GM18907 (cell line): ENCODE results near the gene PDE1A.
"Not testable (repeated sequence)": the region's sequence is repeated elsewhere in the genome, so short reads cannot be mapped to it uniquely, and the experiment has no call there.

Experiments used
- ATAC-seq: cut with Tn5 transposase; IDR thresholded peaks from one replicate; pipeline ENCODE4 v1.9.1; 2021; ENCODE audit warnings: mild to moderate bottlenecking, moderate library complexity; ENCODE audit not compliant: unreplicated experiment

PDE1A gene

GRCh38 chr2:182410120-182410519 is 16.7 kb downstream of the PDE1A start:
- no peak for ATAC-seq

GRCh38 chr2:182406221-182406620 is 20.6 kb downstream of the PDE1A start:
- no peak for ATAC-seq

GRCh38 chr2:182404975-182405561 is 21.8 kb downstream of the PDE1A start:
- ATAC-seq = no peak

- no peak for ATAC-seq
These were observed 22.7 kb downstream of the PDE1A start for GRCh38 chr2:182404092-182404491.

DNA sequence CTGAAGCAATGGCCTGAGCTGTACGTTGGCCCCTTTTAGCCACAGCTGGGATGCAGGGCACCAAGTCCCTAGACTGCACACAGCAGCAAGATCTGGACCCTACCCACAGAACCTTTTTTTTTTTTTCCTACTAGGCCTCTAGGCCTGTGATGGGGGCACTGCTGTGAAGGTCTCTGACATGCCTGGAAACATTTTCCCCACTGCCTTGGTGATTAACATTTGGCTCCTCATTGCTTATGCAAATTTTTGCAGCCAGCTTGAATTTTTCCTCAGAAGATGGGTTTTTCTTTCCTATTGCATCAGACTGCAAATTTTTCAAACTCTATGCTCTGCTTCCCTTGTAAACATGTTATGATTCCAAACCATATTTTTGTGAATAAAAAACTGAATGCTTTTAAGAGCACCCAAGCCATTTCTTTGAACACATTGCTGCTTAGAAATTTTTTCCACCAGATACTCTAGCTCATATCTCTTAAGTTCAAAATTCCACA is 33.5 kb downstream of the PDE1A start:
- no peak for ATAC-seq

DNA sequence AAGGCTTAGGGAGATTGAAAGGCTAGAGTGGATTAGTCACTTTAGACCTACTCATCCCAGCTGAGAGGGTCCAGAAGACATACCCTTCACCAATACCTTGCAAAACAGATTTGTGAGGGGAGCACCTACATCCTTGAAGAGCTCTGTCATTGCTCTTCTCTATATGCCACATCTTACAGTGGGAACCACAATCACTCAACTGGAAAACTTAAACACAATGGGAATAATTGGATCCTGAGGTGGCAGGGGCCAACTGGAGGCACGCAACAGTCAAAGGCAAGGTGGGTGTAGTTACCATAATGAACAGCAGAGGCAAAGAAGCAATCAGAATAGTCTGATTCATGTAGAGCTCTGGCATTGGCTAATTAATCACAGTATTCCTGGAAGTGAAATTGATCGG is 35.4 kb downstream of the PDE1A start:
- no peak for ATAC-seq

DNA sequence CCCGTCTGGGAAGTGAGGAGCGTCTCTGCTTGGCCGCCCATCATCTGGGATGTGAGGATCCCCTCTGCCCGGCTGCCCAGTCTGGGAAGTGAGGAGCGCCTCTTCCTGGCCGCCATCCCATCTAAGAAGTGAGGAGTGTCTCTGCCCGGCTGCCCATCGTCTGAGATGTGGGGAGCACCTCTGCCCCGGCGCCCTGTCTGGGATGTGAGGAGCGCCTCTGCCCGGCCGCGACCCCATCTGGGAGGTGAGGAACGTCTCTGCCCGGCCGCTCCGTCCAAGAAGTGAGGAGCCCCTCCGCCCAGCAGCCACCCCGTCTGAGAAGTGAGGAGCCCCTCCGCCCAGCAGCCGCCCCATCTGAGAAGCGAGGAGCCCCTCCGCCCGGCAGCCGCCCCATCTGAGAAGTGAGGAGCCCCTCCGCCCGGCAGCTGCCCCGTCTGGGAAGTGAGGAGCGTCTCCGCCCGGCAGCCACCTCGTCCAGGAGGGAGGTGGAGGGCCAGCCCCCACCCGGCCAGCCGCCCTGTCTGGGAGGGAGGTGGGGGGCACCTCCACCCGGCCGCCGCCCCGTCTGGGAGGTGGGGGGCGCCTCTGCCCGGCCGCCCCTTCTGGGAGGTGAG is 40.5 kb downstream of the PDE1A start:
- ATAC-seq = not testable (repeated sequence)

- no peak for ATAC-seq
These were observed 42.0 kb downstream of the PDE1A start for GRCh38 chr2:182384860-182385259.

DNA sequence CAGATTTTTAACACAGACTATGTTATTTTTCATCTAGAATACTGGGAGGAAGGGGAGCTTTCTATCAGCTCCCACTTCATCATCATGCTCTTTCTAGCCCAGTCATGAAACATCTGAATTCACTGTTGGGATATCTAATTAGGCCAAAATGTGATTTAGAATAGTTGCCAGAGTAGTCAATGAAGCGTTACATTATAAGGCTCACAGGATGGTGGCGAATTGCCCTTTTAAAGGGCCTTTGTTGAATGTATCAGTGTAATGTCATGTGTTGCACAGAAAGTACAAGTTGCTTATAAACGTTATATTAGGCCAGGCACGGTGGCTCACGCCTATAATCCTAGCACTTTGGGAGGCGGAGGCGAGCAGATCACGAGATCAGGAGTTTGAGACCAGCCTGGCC is 45.6 kb downstream of the PDE1A start:
- no peak for ATAC-seq

- no peak for ATAC-seq
These were observed 47.6 kb downstream of the PDE1A start for GRCh38 chr2:182379241-182379640.

GRCh38 chr2:182378759-182379158 is 48.1 kb downstream of the PDE1A start:
- no peak for ATAC-seq

DNA sequence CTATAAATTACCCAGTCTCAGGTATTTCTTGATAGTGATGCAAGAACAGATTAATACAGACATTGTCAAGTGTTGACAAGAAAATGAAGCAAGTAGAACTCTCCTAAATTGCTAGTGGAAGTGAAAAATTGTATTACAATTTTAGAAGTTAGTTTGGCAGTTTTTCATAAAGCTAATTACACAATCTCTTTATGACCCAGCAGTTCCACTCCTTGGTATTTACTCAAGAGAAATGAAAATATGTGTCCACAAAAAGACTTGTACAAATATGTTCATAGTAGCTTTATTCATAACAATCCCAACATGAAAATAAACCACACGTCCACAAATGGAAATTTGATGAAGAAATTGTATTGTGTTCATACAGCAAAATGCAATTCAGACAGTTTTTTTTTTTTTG is 49.4 kb downstream of the PDE1A start:
- no peak for ATAC-seq

- no peak for ATAC-seq
These were observed 51.0 kb downstream of the PDE1A start for GRCh38 chr2:182375862-182376261.

DNA sequence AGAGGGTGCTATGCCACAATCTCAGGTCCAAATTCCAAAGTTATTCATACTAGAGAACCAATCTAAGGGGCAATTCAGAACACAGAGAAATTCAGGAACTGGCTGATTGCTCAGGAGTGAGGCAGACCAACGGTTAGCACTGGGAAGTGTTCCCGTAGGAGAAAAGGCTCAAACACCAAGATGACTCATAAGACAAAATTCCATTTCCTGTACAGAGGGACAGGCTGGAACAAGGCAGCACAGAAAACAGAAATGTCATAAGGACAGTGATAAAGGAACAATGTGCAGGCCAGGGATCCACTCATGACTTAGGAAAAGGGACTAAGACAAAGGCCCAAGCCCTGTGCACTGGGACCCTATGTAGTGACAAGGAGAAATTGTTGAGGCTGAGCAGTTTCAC is 54.2 kb downstream of the PDE1A start:
- ATAC-seq = no peak

DNA sequence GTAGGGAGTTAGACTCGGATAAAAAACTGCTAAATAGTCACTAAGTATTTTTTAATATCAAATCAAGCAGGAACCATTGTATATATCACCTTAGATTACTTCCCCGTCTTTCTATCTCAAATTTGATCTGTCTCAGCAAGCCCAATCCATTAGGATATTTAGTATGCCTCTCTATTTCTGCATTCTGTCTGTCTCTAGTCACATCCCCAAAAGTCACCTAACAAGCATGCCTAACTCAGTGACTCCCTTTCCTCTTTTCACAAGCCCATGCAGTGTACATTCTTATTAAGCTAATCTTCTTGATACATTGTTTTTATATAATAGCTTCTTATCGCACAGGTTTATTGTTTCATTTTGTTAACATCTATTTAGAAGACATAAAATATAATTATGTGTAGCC is 57.8 kb downstream of the PDE1A start:
- ATAC-seq = no peak

GRCh38 chr2:182368446-182368845 is 58.4 kb downstream of the PDE1A start:
- ATAC-seq = no peak

DNA sequence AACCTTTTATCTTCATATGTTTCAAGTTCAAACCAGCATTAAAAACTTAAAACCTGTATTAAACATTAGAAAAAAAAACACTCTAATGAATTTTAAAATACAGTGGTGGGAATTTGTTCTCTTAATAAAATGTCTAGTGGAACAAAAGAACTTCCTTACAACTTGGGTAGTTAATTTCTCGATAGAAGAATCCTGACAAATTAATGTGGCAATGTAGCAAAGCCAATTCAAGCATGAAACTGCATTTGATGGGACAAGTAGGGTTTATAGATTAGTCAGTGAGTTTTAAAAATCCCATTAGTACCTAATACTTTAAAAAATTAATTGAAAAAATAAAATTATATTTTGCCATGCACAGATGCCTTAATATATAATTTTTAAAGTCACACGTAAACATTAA is 59.4 kb downstream of the PDE1A start:
- ATAC-seq = no peak

DNA sequence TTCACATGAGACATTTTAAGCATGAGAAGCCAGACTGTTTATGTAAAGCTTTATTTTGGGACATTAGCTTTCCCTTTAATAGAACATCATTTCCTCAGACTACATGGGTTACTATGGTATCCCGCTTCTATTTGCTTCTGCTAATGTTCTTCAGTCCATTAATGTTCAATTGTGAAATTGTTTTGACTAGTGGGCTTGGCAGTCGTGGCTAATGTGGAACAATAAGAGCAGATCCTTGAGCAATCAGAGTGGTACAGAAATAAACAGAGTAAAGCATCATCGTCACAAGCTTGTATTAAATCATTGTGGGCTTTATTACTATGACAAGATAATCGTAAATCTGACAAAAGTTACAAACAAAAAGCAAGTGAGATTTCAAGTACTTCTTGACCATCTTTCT is 60.2 kb downstream of the PDE1A start:
- ATAC-seq = no peak

GRCh38 chr2:182365855-182366254 is 61.0 kb downstream of the PDE1A start:
- no peak for ATAC-seq

- ATAC-seq = no peak
These were observed 65.4 kb downstream of the PDE1A start for GRCh38 chr2:182361477-182361876.

DNA sequence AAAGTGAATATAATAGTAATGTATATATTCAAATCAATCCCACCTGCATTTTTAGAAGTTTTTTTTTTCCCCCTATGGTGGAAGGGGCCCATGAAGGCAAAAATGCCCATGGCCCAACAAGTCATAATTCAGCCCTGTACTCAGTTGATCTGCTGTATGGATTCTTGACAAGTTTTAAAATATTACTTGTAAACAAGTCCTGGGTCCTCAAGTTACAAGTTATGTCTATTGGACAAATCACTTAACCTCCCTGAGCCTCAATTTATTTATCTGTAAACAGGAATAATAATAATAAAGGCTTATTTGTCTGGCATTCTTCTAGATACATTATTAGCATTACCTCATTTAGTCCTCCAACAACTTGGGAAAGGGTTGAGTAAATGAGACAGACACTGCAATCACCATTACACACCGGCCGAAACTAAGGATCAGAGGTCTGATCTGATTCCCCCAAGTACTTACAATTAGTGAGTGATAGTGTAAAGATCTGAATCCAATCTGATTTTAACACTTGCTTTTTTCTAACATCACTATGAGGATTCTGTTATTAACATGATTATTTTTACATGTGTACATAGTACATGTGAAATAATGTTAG is 66.1 kb downstream of the PDE1A start:
- ATAC-seq = no peak

DNA sequence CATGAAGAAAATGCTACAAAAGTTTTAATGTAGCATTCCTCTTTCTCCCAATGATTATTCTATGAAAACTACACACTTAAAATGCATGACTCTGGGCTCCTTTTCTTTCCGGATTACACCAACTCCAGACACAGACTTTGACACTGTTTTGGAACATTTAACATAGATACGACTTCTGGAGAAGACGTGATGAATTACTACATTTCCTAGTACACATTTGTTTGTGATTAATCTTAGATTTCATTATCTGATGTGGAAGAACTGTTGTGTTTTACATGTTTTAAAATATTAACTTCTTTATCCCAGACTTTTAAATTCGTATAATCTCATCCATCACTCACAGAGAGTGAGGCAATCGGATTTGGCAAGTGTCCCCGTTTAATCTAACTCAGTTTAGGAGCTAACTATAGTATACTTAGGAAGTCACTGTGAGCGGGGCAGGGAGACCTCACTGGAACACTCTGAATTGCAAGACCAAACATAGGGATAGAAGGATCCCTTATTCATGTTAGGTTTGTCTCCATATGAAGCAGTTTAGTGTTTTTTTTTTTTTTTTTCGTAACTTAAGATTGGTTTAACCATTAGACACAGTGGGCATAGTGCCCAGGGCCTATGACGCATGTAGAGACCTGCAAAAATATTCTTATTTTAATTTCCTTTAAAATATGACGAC is 66.7 kb downstream of the PDE1A start:
- ATAC-seq = no peak
